NB4 (cell line): ENCODE measurements around the gene OMG.

Experiments used
- MYC ChIP-seq: IDR thresholded peaks from 2 replicates; pipeline ENCODE4 v1.6.1; 2011; ENCODE audit warnings: low read depth, low read length
- TF ChIP-seq, protein P1 (sequence below): IDR thresholded peaks from one replicate; pipeline ENCODE4 v1.5.1; 2012; ENCODE audit warnings: low read depth, low read length

DNA sequence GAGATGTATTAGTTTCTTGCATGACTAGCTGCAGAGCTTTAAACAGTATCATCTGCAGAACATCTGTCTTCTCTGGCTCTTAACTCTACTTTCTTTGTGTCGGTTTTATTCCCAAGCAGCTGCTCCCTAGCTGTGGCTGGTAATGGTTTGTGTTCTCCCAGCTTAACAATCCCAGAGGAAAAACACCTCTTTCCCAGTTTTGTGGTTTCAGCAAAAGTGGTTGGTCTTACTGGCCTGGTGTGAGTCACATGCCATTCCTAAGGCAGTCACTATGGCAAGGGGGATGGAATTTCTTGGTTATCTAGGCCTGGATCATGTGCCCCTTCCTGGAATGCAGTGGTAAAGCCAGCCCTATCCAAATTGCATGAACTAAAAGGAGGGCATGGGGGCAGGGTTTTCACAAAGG lies 27.5 kb downstream of the OMG start:
- no peak for TF ChIP-seq MYC
- TF ChIP-seq, protein P1, sequence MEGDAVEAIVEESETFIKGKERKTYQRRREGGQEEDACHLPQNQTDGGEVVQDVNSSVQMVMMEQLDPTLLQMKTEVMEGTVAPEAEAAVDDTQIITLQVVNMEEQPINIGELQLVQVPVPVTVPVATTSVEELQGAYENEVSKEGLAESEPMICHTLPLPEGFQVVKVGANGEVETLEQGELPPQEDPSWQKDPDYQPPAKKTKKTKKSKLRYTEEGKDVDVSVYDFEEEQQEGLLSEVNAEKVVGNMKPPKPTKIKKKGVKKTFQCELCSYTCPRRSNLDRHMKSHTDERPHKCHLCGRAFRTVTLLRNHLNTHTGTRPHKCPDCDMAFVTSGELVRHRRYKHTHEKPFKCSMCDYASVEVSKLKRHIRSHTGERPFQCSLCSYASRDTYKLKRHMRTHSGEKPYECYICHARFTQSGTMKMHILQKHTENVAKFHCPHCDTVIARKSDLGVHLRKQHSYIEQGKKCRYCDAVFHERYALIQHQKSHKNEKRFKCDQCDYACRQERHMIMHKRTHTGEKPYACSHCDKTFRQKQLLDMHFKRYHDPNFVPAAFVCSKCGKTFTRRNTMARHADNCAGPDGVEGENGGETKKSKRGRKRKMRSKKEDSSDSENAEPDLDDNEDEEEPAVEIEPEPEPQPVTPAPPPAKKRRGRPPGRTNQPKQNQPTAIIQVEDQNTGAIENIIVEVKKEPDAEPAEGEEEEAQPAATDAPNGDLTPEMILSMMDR: no peak
